Heart left ventricle (tissue), 13 donors: ENCODE measurements around the gene SMARCAL1.

Experiments used
- POLR2A ChIP-seq, 2 donors: fragments of 450-650 bp; IDR thresholded peaks; one replicate each; pipeline ENCODE4 v1.6.1; 2017; ENCODE audit warnings: antibody characterized with exemption in 2 of 2, mild to moderate bottlenecking in 2 of 2, moderate library complexity in 2 of 2
- TF ChIP-seq, protein P1 (sequence below), 12 donors: fragments of 200-600 bp; sonication (generic) in 4 of 12; IDR thresholded peaks; one replicate each; pipeline versions ENCODE4 v1.5.0 to v1.8.0; 2018 to 2022; ENCODE audit warnings: antibody characterized with exemption in 12 of 12, mild to moderate bottlenecking in 5 of 12
- donor health status: ischemic (EF 13 %, LVEDD 7.1; RV severe dilation, severe dysfunction).
- donor health status: DM: no; HTN: yes; CAD: no.
- donor health status: DM: no; HTN: no; CAD: no.
- donor health status: ischemic (EF 25% LVEDD 6.9; RV normal size, moderate dysfunction).
- donor health status: ischemic (EF 25% LVEDD 5.7; RV mildly dilated, moderate dysfunction).
- donor health status: ischemic (EF 35%, LVEDD 5.7; RV mildly dilated, moderate dysfunction).
- donor health status: nonischemic (EF 11% LVEDD 7.7; RV severe dilation, severe dysfunction).
- donor health status: DM: yes; HTN: yes; CAD: no.
- donor health status: PGD.
- donor health status: ischemic (EF 29% LVEDD 5.4; RV normal size, mild dysfunction).
- donor health status: nonischemic (EF 23%, LVEDD 6.1; RV moderate dilation, normal function).

DNA sequence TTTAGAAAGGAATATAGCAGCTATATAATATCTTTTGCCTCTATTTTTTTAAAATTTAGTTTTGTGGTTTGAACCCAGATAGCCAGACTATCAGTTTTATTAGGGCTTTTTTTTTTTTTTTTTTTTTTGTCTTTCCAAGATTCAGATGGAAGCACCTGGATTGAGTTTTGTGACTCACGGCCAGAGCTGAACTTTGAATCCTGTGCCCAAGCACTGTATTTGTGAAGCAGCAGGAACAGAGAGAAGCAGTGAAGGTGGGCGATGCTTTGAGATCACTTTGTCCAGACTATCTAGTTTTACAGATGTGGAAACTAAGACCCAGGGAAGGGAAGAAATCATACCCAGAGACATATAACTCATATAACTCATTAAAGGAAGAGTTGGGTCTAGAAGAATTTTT, 120.3 kb downstream of the SMARCAL1 start:
- TF ChIP-seq, protein P1, sequence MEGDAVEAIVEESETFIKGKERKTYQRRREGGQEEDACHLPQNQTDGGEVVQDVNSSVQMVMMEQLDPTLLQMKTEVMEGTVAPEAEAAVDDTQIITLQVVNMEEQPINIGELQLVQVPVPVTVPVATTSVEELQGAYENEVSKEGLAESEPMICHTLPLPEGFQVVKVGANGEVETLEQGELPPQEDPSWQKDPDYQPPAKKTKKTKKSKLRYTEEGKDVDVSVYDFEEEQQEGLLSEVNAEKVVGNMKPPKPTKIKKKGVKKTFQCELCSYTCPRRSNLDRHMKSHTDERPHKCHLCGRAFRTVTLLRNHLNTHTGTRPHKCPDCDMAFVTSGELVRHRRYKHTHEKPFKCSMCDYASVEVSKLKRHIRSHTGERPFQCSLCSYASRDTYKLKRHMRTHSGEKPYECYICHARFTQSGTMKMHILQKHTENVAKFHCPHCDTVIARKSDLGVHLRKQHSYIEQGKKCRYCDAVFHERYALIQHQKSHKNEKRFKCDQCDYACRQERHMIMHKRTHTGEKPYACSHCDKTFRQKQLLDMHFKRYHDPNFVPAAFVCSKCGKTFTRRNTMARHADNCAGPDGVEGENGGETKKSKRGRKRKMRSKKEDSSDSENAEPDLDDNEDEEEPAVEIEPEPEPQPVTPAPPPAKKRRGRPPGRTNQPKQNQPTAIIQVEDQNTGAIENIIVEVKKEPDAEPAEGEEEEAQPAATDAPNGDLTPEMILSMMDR (IDR thresholded peaks at IDR 0.05) = no peak
- TF ChIP-seq POLR2A (IDR thresholded peaks at IDR 0.05) = no peak
